NCI-H2029 treated with DMSO at 0.1 percent for 48 hours (cell line): ENCODE measurements around the gene PXMP4.

Source experiments
- DNase-seq: peaks from one replicate; lab custom pipeline; 2025; lab: John Stamatoyannopoulos, UW

Gene PXMP4

DNA sequence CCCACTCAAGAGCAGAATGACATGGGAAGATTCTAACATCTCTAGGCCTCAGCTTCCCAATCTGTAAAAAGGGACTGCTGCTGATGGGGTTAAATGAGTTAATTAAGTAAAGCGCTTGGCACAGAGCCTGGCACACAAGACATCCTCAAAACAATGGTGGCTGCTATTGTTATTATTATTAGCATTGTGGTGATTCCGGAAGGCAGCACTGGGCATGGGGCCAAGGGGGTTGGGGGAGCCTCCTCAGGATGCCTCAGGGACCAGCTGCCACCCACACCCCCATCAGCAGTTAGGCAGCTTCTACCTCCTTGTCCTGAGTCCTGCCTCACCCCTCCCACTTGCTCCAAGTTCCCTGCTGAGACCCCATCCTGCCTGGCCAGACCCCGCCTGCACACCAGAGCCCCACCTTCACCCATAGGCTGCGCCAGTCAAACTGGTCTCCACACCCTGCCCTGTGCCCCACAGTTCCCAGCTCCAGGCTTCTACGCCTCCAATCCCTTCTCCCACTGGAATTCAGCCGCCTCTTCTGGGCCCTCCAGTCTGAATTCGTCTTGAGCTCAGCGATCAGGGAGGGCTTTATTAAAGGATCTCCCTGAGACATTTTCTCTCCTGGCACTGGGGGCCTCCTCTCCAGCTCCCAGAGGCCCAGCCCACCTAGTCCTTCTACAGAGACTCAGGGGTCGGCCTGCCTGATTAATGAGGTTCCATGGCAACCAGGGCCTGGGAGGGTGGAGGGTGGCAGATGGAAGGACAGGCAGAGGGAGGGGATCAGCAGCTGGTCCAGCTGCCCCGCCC, 35.4 kb downstream of the PXMP4 start:
- no peak for DNase-seq

DNA sequence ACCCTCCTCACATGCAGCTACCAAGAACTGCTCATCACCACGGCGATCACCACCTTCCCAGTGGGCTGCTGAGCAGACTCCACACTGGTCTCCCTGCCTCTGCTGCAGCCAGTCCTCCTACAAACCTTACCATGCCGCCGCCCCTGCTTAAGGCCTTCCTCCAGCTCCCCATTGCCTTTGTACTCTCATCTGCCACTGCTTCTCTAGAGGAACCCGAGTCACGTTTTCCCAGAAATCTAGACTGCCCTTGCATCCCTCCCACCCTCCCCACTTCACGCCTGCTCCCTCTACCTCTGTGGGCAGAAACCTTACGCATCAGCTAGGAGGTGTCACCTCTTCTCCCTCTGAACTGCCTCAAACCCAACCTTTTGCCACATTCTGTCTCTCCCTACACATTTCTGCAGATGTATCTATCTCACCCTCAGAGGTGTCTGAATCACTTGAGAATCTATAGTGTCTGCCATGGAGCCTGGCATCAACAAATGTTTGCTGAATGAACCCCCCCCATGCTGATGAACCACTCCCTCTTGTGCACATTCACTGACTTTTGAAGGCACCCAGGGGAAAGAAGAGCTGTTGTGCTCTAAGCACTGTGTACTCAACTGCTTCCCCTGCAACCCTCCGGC, 38.3 kb downstream of the PXMP4 start:
- DNase-seq = no peak

DNA sequence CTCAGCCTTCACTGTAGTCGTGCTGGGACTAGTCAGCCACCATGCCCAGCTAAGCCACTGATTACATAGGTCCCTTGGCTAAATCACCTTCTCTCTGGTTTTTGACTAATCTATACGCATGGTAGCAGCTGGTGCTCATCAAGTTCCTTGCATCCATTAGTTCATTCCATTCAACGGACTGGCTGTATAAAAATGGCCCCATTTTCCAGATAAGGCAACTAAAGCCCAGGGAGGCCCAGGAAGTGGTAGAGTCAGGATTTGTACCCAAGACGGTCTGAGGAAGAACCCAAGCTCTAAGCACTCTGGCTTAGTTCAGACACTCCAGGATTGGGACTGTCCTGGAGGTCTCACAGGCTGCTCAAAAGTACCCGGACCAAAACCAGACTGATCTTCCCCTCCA, 38.8 kb downstream of the PXMP4 start:
- no peak for DNase-seq

DNA sequence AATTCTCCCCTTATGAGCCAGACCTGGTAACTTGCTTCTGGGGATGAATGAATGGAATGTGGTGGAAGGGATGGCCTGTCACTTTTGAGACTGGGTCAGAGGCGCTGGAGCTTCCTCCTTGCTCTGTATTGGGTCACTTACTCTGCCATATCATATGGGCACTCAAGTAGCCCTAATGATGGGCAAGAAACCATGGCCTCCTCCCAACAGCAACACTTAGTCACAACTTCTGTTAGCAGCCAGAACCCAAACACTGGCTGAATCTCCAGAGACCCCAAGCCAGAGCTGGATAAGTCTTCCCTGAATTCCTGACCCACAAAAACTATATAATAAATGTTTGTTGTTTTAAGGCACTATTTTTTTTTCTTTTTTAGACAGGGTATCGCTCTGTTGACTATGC, 39.4 kb downstream of the PXMP4 start:
- no peak for DNase-seq

DNA sequence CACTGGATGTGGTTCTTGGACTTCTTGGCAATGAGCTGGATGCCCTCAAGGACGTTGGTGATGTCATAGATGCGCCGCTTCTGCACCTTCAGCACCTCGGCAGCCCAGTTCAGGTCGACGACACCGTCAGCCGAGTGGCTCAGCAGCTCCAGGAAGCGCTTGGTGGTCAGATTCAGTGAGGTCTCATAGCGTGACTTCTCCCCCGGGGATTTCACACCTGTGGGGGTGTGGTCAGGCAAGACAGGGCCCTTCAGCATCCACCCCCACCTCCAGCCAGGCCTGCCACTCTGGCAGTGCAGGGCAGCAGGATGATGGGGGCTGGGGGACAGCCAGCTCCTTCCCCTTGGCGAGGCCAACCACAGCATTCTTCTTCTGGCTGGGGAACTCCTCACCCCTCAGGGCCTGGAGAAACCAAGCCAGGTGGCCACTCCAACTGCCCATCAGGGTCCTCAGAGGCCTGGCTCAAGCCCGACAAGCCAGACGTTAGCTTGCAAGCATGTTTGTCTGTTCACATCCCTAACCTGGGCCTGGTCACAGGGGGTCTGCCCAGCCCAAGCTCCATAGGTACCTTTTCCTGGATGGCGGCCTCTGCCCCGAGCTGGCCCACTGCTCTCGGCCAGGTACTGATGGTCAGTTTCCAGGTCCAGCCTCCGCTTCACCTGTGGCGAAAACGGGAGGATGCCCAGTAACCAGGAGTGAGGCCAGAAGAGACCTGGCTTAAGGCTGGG, 40.2 kb downstream of the PXMP4 start:
- no peak for DNase-seq

DNA sequence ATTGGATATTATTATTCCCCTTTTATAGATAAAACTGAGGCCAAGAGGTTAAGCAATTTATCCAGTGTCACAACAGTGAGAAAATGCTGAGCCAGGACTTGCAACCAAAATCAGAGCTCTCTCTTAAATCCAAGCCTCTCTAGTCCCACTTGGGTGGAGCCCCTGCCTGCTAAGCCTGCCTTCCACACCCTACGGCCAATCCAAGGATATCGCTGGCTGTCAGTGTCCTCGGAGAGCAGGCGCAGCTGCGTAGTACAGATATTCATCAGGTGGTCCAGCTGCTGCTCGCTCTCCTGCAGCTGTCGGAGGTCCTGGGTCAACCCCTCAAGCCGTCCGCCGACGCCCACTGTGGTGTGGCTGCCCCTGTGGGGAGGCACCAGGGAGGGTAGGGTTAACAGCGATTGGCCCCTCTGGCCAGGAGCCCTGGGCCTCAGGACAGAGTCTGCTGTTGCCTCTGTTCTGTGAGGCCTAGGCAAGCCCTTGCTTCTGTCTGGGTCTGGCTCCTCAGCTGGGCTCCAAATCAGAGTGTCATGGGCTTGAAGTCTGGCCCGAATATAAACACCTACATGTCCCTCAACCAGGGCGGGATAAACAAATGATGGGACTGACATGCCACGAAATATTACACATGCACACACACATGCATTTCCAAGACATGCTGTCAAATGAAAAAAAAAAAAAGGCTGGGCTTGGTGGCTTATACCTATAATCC, 42.0 kb downstream of the PXMP4 start:
- DNase-seq = no peak

DNA sequence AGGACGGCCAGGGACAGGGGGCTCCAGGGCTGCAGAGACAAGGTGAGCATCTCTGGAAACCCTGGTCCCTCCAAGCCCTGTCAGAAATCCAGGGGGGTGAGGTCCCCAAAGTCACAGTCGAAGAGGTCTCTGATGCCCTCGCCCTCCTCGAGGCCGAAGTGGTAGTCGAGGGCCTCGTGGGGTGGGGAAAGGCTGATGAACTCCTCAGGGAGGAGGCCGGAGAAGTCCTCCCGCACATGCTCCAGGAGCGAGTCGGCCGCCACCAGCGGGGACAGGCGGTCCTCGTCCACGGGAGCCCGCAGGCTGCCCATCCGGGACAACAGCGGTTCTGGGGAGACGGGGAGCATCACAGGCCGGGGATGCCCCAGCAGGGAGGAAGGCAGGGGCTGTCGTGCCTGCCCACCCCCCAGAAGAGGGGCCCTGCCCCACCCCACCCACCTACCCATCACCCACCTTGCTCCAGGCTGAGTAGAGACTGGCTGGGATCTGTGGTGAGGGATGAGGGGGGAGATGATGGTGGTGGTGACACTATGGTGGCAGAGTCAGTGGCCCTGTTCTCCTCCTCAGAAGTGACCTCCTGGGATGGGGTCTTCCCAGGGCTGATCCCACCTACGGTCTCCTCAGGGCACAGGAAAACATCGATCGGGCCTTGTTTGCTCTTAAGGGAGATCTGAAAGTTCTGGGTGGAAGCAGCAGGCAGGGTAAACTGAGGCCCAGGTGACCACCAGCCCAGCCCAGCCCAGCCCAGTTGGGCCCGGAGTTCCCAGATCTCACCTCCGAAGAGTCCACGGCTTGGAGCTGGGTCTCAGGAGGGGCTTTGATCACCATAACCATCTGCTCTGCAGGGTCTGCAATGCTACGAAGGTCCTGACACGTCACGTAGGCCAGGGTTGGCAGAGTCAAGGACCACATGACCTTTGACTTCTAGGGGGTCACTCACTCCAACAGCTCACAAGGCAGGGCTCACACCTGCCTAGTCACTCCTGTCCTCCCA, 43.2 kb downstream of the PXMP4 start:
- no peak for DNase-seq

DNA sequence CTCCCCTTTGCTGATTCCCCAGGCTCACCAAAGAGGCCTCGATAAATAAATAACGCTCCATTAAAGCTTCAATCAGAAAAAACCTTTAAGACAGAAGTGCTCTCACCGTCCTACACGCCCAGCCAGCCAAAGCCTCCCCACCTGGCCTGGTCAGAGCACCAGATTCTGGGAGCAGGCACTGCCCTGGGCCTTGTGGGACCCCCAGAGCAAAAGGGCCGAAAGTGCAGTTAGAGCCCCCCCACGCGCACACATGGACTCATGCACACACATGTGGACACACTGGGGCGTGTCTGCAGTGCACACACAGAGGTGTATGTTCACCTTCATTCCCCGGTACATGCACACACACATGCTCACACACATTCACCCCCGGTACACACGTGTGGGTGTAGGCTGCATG, 44.0 kb downstream of the PXMP4 start:
- no peak for DNase-seq

DNA sequence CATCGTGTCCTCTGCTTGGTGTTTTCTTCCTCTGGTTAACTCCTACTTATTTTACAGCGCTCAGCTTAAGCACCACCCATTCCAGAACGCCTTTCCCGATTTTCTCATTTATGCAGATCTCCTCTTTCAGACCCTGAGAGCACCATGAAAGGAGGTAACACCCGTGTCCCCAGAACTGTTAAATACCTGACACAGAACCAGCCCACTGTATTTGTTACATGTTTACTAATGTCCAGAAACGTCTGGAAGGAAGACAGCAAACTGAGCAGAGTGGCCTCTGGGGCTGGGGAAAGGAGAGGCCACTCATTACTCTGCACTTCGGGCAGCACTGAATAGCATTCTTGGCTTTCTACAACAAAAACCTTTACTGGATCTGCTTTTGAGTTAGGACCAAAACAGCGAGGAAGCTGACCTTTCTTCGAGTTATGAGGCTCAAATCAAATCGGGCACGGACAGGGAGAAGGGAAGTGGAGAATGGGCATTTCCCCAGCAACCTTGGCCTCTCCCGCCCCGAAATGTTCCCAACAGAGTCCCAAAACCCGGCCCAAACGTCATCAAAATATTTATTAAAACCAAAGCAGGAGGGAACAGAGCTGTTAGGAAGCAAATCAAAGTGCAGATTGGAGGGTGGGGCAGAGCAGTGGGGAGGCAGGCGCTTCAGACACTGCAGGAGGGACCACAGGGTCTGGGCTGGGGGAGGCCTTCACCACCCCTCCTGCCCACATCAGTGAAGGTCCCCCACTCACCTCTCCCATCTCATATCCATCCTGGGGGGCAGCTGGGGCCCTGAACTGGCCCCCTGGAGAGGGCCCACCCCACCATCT, 44.8 kb downstream of the PXMP4 start:
- no peak for DNase-seq

DNA sequence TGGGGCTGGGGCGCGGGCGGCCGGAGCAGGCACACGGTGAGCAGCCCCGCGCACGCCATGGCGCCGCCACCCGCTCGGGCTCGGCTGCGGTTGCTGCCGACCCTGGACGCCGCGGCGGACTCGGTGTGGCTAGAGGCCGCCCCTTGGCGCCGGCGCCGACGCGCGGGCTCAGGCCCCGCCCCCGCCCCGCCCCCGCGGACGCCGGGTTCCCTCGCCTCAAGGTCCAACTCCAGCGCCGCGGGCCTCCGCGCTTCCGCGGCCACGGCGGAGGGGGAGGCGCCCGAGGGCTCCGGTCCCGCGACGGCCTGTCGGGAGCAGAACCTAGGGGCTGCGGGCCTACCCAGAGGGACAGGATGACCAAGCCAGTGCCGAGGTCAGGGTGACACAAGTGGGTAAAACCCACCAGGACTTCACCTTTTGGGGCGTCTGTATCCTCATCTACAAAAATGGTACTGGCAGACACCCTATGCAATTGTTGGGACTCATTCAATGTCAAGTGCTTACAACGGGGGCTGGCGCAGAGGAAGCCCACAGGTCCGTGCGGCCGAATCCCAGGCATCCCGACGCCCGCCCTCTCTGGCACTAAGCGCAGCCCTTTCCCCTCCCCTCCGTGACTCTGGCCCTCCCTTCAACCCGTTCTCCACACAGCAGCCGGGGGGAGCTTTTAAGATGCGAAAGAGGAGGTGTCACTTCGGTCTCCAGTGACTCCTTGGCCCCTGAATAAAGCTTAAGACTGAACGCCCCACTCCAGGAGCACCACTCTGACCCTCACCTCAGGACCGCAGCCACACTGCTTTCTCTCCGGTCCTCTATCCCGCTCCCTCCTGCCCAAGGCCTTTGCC, 45.6 kb downstream of the PXMP4 start, which contains the start of gene NECAB3:
TSS of gene NECAB3 (minus strand) at position 135 of the 842 bp plus-strand sequence. CDS start at position 59, 76 bp downstream.
- peak; percentile 19 for DNase-seq

DNA sequence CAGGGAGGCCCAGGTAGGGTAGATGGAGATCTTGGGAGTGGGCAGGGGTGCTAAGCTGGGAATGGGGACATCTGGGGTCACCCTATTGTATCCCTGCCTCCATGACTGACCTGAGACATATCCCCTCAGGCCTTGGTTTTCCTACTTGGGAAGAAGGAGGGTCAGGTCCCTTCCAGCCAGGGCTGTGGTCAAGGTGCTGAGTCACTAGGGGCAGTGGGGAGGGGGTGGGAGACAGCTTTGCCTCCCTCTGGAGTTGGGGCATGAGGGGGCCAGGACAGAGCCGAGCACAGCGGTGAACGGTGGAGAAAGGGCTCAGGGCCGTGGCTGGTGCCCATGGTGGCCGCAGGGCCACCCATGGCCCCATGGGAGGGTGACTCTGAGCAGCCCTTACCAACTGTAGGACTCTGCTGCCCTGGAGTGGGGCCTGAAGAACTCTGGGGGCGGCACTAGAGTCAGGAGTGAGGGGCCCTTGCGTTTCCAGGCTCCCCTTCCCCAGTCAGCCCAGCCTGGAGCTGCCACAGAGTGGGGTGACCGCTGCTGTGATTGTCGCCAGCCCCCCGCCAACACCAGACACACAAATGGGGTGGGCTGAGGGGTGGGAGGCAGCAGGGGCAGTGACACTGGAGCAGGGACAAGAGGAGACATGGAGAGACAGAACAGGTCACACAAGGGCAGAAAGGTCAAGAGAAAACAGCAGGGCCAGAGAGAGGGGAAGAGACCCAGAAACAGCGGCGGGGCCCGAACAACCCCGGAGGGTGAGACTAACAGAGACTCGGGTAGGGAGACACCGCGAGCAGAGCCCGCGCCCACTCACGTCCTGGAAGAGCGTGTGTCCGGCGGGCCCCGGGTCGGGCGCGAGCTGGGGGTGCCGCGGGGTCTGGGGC, 46.5 kb downstream of the PXMP4 start:
- DNase-seq = no peak

DNA sequence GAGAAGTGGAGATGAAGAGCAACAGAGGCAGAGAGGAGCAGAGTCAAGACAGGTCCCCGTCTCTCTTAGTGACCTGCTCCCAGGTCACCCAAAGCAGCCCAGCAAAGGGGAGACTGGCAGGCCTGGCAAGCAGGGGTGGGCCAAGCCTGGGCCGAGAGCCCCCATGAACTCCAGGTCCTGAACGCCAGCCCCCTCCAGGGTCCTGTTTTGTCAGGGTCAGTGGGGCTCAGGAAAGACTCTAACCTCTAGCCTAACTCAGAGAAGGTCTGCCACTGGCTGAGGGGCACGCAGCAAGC, 47.0 kb downstream of the PXMP4 start:
- DNase-seq = no peak

DNA sequence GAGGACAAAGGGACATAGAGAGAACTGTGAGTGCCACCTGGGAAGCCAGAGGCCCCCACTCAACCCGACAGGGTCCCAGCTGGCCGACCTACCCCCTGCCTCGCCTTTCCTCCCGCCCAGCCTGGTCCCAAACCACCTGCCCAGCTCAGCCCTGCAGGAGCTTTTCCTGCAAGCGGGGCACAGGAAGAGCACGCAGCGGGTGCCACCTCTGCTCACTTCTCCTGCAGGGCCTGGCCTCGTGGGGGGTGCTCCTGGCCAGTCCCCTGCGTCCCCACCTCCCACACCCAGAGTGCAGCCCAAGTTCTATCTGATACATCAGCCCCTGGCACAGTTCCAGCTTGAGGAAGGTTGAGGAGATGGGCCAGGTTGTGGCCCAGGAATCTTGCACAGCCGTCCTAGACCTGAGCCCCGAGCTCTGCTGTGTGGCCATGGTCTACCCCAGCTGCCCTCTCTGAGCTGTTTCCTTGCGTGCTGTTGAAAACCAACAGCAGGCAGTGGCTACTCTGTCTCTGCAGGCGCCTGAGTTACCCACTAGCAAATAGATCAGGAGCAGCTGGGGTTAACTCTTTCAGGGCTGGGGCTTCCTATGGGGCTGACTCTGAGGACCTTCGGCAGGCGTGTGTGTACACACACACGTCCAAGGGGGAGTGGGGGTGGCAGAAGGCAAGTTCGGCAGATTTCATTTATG, 47.5 kb downstream of the PXMP4 start:
- DNase-seq = no peak

DNA sequence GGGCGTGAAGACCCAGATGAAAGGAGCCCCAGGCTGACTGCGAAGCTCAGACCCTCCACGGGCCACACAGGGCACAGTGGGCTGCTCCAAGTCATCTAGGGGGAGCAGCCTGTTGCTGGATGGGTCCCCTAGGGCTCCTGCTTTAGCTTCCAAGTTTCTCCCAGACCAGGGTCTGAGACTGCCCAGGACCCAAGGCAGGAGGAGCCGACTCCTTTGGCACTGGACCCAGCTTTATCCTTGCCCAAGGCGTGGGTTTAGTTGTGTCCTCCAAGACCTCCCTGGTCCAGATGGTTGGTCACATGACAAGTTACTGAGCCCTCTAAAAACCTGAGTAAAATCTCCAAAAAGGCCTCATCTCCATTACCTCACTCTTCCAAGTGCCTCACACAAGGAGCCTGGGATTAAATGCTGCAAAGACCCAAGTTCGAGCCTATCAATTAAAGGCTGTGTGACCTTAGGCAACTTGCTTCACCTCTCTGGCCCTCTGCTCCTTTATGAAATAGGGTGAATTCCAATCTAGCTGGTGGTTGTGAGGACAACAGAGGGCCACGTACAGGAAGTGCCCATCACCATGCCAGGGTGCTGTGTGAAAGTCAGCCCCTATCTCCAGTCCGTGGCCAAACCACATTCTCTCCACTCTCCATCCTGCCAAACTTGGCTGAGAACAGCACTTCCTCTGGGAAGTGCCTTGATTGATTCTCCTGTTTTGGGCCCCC, 48.4 kb downstream of the PXMP4 start:
- no peak for DNase-seq

DNA sequence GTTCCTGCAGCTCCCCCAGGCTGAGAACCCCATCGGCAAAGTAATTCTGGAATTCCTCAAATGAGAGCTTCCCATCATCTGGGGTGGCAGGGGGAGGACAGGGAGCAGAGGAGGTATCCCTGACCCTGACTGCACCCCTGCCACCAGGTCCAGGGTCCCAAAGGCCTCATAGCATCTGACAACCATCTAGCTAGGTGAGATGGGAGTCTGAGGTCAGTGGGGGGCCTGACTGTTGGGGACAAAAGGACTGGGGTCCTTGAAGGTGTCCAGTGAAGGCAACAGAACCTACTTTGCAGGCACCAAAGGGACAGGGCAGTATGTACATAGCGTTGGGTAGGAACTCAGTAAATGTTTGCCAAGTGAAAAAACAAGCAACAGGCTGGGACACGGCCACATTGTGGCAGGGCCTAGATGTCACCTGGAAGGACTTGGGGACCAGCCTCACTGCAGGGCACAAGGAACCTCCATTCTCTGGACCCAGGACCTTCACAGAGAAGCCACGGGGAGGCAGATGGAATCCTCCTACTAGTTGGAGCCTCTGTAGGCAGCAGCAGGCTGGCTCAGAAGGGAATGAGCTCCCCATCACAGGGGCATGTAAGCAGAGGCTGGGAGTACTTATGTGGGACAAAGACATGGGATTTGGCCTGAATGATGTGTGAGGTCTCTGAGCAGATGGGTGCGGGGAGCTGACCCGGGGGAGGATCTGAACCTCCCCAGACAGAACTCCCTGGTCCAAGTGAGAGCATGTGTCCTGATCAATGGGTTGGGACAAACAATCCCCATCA, 49.2 kb downstream of the PXMP4 start:
- no peak for DNase-seq

DNA sequence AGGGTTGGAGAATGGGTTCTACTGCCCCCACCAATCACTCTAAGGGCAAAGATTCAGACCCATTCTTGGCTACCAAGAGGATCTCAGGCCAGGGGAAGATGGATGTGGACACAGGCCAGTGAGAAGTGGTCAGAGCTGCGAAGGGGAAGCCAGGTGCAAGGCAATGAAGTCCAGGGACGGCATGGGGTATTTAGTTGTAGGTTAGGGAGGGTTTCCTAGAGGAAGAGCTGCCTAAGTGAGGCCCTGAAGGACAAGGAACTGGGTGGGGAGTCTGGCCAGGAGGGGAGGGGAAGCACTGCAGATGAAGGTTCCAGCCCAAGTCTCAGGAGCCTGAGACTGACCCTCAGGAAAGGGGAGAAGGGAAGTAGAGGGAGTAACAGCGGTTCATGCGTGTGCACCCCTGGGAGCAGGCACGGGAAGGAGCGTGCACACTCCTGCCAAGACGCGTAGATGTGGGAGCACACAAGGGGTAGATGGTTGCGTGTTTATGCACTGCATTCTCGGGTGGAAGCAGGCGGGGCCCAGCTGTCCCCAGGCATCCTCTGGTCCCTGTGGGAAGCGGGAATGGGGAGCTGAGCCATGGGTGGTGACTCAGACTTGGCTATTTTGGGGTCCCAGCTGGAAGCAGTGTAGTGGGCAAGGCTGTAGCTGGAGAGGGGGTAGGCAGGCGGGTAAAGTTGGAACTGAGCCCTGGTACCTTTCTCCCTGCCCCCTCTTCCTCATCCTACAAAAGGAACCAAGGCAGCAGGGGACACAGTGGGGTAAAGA, 50.1 kb downstream of the PXMP4 start:
- no peak for DNase-seq
